HG03354 (cell line): Measurements from ENCODE around the gene TCF4.

Experiments
- ATAC-seq: cut with Tn5 transposase; IDR thresholded peaks from one replicate; pipeline ENCODE4 v1.9.1; 2021; ENCODE audit warnings: mild to moderate bottlenecking; ENCODE audit not compliant: unreplicated experiment, poor library complexity, severe bottlenecking

Gene TCF4

GRCh38 chr18:55340998-55341397, 247.0 kb downstream of the TCF4 start:
- ATAC-seq: no peak

- ATAC-seq: no peak
Observed at GRCh38 chr18:55339990-55340389, 248.0 kb downstream of the TCF4 start.

GRCh38 chr18:55338978-55339650, 248.9 kb downstream of the TCF4 start:
- no peak for ATAC-seq

GRCh38 chr18:55337908-55338521, 250.0 kb downstream of the TCF4 start:
- peak; percentile 69 for ATAC-seq

GRCh38 chr18:55337138-55337537, 250.9 kb downstream of the TCF4 start:
- no peak for ATAC-seq

GRCh38 chr18:55336438-55337100, 251.4 kb downstream of the TCF4 start:
- no peak for ATAC-seq

GRCh38 chr18:55334875-55335274, 253.1 kb downstream of the TCF4 start:
- ATAC-seq: no peak

- ATAC-seq: no peak
Observed at GRCh38 chr18:55331301-55331700, 256.7 kb downstream of the TCF4 start.

- no peak for ATAC-seq
Observed at GRCh38 chr18:55328301-55328700, 259.7 kb downstream of the TCF4 start.

GRCh38 chr18:55327454-55327853, 260.5 kb downstream of the TCF4 start:
- ATAC-seq: no peak

- ATAC-seq: no peak
Observed at GRCh38 chr18:55326134-55326533, 261.9 kb downstream of the TCF4 start.

- no peak for ATAC-seq
Observed at GRCh38 chr18:55324166-55324565, 263.8 kb downstream of the TCF4 start.

- no peak for ATAC-seq
Observed at GRCh38 chr18:55323051-55323994, 264.7 kb downstream of the TCF4 start.

GRCh38 chr18:55322178-55322735, 265.7 kb downstream of the TCF4 start:
- ATAC-seq: peak; percentile 73

- ATAC-seq: peak; percentile 68
Observed at GRCh38 chr18:55321265-55322177, 266.5 kb downstream of the TCF4 start.

- ATAC-seq: no peak
Observed at GRCh38 chr18:55320424-55321264, 267.3 kb downstream of the TCF4 start.

- ATAC-seq: no peak
Observed at GRCh38 chr18:55319459-55320193, 268.4 kb downstream of the TCF4 start.
